NCI-H2171 (cell line): ENCODE measurements around the gene ACOT11.

Experiments used
- DNase-seq: peaks from one replicate; lab custom pipeline; 2025; lab: John Stamatoyannopoulos, UW

Gene ACOT11

DNA sequence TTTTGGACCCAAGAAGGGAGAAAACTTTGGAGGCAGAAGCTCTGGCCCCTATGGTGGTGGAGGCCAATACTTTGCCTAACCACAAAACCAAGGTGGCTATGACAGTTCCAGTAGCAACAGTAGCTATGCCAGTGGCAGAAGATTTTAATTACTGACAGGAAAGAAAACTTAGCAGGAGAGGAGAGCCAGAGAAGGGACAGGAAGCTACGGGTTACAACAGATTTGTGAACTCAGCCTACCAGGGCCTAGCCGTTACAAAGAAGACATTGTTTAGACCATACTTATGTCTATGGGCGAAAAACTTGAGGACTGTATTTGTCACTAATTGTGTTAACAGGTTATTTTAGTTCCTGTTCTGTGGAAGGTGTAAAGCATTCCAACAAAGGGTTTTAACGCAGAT lies 10.4 kb upstream of the ACOT11 start:
- DNase-seq, result no peak

DNA sequence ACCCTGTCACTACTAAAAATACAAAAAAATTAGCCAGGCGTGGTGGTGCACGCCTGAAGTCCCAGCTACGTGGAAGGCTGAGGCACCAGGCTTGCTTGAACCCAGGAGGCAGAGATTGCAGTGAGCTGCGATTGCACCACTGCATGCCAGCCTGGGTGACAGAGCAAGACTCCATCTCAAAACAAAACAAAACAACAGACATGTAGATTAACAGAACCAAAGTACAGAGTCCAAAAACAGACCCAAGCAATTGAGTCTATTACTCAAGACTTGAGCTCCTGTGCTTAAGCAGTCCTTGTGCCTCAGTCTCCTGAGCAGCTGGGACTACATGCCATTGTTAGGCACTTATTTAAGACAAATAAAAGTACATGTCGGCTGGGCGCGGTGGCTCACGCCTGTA lies 9.5 kb upstream of the ACOT11 start:
- DNase-seq, result no peak

DNA sequence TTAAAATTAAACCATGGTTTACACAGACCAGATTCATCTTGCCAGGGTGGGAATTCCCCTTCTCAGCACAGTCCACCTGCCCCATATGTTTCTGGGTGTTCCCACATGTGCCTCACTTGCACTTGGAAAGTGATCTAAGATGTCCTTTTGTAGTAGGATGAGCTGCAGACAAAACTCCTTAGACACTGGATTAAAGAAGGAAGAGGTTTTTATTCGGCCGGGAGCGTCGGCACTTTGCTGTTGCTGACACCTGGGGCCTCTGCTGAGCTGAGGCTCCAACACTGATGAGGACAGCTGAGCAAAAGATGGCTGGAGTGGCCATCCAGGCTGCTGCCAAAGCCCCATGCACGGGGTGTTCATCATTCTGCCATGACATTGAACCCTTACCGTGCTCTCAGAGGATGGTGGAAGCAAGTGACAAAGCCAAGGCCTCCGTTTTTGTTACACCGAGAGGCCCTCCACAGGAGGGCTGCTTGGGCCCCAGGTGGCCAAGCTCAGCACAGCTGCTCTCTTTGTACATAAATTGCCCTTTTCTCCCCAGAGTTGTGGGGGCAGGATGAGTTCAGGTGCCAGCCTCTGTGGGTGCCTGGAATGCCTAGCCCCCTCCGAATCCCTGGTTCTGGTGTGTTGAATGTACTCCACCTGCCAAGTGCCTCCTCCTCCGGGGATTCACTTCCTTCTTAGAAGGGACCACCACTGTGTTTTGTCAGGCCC lies 7.3 kb upstream of the ACOT11 start:
- DNase-seq, result no peak

DNA sequence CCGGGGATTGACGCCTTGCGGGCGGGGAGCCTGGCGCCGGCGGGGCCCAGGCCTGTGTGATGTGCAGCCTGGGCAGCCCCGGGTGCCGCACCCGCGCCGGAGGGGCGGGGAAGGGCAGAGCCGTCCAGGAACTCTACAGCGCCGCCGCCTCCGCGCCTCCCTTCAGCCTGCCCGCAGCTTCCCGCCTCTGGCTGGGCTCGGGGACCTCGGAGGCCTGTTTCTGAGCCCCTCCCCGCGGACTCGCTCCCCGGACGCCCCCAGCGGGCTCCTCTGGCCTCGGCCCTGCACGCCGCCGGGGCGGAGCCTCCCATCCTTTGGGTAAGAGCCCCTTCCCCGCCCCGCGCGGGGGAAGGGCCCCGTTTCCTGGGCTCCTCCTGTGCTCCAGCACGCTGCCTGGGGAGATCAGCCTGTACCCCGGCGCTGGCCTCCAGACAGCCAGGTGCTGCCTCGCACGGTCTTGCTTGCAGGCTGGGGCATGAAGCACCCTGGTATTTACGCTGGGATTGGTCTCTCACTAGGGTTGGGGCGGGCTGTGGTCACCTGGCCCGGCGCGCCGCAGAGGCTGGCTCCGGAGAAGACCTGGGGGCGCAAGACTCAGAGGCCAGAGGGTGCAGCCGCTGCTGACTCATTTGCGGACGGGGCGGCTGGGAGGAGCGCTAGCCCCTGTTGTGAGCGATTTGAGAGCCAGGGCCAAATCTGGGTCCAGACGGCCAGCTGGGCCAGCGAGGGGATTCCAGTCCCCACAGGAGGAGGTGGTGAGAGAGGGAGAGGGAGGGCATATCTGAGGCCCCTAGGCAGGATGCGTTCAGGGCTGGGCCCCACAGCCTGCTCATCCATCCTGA lies 5.7 kb upstream of the ACOT11 start:
- DNase-seq, result peak; percentile 77

DNA sequence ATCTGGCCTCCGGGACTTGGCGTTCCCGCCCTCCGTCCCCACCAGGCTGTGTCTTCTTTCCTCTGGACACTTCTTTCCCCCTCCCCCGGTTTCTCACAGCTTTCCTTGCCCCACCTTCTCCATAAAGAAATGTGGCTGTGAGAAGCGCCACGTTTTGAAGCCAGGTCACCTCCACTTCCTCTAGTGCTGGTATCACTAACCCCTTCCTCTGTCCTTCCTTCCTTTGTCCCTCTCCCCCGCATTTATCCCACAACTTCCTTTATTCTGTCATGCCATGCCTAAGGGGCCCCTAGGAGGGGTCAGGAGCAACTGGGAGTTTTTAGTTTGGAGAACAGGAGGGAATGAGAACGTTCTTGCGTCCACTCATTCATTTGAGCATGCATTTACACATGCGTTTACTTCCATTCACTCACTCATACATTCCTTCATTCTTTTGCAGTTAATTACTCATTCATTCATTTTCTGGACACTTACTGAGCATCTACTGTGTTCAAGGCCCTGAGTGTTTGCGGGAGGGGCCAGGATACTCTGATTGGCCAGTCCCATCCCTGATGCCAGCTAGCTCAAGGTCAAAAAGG lies 5.0 kb upstream of the ACOT11 start:
- no peak for DNase-seq

DNA sequence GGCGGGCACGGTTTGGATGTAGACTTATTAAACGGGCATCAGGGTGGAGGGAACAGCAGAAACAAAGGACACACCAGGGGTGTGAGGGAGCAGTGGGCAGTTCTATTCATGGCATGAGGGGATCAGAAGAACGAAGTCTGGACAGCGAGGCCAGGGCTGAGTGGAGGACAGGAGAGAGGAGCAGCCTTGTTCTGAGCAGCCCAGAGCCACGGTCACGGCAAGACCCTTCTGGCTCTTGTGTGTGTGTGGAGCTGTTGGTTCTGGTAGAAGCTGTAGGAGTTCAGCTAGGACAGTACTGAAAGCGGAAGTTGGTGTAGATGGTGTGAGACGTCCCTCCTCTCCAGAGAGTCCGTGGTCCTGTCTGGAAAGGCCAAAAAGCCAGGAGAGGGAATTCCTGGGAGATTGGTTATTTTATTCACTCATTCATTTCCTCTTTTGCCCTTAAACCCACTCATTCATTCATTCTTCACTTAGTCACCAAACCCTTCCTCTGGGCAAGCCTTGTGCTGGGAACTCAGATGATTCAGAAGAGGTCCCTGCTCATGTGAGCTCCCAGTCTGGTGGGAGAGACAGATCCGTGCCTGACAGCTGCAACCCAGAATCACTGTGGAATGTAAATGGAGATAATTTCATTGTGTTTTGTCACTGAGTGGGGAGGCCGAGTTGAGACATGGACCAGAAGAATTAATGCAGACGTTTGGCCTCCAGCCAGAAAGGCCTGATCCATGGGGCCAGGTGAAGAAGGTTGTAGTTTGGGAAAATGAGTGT lies 4.1 kb upstream of the ACOT11 start:
- no peak for DNase-seq

DNA sequence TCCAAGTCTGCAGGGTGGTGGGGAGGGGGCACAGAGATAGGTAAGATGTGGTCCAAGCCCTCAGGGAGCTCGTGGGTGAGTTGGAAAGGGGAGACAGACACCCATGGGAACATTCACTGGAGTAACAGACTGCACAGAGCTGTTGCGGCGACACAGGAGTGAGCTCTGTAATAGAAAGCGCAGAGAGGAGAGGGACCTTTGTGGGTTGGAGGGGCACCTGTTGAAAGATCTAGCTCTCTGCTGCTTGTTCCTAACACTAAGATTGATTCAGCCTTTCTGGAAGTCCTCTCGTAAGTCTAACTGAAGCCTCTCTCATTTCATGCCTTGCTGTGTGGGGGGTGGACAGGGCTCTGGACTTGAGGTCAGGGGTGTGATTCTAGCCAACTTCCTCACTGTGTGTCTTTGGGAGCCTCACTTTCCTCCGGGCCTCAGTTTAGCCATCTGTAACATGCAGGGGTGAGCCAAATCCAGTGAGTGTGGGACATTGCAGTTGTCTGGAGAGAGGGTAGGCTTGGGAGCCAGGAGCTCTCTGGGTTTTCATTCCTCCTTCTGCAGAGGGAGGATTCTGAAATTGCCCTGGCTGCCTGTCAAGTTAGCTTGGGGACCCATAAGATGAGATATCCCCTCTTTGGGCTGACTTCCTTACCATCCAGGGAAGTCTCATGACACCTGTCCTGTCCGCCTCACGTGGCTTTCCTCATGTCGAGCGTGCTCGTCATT lies 2.0 kb upstream of the ACOT11 start:
- no peak for DNase-seq

DNA sequence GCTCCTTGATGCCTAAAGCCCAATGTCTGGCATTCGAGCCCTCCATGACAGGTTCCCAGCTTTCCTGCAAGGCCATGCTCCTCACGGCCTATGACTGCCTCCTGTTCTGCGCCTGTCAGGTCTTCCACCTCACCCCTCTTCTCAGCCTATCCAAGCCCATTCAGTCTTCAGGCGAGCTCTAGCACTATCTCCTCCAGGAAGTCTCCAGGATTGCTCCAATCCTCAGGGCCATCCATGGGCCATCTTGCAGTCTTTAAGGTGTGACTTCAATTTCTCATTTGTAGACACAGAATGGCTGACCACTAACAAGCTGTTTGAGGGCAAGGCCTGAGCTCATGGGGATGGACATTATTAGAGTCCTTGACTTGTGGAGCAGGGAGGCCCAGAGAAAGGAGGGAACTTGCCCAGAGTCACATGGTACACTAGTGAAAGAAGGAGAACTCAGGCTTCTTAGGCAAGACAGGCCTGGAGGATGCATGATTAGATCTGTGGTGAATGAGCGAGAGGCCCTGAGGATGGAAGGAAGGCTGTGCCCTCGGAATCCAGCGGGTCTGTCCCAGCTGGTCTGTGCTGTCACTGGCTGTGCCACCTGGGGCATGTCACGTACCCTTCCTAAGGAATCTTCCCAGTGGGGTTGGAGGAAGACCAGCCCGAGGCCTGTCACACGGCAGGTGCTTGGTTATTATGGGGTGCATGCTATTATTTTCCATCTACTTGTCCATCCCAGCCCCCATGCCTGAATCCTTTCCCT lies 1.2 kb upstream of the ACOT11 start:
- DNase-seq, result no peak

DNA sequence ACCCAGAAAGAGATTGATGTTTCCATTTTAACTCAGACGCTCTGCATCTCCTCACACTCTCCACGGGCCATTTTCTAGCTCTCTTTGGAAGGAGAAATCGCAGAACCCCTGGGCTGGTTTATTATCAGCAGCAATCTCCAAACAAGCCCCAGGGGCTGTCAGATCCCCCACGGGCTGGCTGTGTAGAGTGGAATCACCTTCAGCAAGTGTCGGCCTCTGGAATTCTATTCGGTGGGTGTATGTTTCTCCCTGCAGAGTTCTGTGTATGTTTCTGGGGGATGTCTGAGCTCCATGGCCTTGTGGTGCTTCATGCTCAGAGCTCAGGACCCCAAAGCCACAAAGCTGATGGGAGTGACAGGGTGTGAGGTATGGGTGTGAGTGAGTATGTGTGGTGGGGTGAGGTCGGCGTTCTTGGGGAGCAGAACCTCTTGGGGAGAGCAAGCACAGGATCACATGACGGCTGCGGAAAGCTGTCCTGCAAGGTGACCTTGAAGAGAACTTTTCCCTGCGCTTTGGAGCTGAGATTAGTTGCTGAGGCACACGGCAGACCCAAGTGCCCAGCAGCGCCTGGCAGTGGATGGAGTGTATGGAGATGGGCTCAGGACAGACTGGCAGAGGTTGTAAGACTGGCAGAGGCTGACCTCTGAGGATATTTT lies 489 bp downstream of the ACOT11 start:
- no peak for DNase-seq

DNA sequence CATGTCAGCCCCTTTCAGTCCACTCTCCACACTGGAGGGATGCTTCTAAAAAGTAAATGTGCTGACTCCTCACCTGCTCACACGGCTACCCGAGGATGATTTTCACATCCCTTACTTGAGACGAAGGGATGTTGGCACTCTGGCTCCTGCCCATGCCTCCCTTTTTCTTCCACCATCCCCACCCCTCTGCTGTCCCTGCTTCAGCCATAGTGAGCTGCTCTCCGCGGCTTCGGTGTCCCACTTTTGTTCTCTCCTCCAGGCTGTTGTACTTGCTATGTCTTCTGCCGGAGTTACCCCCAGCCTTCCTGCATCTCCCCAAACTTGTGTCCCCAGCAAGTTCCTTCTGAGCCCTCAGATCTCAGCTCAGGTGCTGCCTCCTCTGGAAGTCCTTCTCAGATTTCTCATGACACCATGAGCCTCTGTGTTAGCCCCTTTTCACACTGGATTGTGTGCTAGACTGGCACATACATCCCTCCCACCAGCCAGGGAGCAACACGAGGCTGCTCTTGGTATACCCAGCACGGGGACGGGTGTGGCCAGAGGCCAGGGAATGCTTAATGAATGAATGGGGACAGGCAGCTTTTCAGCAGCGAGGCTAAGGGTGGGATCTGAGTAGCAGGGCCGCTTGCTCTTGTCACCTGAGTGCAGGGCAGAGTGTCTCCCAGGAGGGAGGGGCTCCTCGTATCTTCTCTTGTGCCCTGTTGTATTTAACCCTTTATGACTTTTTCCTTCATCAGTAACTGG lies 1.3 kb downstream of the ACOT11 start:
- DNase-seq, result no peak

DNA sequence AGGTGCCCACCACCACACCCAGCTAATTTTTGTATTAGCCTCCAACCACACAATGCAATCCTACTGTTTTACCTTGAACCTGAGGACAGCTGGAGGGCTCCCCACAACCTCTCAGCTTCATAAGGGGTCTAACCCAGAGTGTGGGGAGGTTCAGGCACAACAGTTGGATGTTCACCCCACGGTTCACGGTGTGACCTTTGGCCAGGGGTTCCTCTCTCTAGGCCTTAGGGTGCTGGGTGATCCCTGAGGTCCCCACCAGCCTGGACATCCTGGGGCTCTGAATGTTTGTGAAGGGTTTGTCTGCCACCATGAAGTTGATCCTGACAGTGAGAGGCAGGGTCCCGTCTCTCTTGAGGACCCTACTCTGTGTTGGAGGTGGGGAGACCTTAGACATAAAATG lies 3.9 kb downstream of the ACOT11 start:
- no peak for DNase-seq

DNA sequence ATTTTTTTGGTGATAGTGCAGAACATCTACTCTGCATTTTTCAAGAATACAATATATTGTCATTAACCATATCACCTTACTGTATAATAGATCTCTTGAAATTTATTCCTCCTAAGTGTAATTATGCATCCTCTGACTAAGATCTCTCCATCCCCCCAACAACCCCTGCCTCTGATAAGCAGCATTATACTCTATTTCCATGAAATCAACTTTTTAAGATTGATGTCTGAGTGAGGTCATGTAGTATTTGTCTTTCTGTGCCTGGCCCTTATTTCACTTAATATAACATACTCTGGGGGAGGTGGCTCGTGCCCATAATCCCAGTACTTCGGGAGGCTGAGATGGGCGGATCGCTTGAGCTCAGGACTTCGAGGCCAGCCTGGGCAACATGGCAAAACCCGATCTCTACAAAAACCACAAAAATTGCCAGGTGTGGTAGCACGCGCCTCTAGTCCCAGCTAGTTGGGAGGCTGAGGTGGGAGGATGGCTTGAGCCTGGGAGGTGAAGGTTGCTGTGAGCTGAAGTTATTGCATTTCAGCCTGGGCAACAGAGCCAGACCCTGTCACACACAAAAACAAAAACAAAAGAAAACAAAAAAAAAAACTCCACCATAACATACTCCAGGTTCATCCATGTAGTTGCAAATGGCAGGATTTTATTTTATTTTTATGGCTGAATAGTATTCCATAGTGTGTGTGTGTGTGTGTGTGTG lies 5.7 kb downstream of the ACOT11 start:
- no peak for DNase-seq

DNA sequence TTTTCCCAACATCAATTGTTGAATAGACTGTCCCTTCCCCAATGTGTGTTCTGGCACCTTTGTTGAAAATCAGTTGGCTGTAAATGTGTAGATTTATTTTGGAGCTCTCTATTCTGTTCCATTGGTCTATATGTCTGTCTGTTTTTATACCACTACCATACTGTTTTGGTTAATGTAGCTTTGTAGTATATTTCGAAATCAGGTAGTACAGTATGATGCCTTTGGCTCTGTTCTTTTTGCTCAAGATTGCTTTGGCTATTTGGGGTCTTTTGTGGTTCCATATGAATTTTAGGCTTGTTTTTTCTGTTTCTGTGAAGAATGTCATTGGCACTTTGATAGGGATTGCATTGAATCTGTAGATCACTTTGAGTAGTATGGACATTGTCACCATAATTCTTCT lies 8.1 kb downstream of the ACOT11 start:
- DNase-seq, result no peak

DNA sequence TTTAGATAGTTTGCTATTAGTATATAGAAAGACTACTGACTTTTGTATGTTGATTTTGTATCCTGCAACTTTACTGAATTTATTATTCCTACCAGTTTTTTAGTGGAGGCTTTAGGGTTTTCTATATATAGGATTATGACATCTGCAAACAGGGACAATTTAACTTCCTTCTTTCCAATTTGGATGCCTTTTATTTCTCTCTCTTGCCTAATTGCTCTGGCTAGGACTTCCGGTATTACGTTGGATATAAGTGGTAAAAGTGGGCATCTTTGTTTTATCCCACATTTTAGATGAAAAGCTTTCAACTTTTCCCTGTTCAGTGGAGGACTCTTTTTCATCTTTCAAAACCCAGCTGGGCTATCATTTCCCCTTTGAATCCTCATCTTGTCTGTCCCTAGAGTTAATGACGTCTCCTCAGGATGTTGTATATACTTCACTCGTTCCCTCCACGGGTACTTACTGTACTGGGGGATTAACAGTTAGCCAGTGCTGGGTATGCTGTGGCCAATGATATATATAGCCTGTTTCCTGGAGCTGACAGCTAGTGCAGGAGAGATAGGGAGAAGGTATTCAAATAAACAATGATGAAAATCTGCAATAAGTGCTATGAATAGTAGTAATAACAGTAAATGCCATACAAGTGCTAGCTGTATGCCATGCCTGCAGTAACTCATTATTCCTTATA lies 9.8 kb downstream of the ACOT11 start:
- no peak for DNase-seq

DNA sequence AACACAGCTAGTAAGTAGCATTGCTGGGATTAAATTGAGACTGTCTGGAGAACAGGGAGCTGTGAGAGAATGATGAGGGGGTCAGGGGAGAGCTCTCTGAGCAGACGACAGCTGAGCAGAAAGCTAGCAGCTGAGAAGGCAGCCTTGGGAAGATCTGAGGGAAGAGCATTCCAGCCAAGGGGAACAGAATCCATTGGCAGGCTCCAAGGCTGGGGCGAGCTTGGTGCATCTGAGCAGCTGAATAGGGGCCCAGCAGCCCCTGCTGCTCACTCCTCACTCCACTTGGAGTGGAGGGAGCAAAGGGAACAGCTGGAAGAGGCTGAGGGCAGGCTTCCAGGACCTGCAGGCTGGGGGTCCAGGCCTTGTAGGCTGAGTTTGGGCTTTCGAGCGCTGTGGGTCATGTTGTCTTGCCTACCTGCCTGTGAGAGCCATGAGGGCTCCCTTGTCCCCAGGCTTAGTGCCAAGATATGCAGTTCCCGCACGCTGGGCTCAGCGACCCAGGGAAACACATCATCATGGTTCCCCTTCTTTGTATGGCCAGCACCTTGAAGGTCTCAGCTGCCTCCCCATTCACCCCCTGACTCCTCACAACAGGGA lies 10.5 kb downstream of the ACOT11 start:
- DNase-seq, result no peak

DNA sequence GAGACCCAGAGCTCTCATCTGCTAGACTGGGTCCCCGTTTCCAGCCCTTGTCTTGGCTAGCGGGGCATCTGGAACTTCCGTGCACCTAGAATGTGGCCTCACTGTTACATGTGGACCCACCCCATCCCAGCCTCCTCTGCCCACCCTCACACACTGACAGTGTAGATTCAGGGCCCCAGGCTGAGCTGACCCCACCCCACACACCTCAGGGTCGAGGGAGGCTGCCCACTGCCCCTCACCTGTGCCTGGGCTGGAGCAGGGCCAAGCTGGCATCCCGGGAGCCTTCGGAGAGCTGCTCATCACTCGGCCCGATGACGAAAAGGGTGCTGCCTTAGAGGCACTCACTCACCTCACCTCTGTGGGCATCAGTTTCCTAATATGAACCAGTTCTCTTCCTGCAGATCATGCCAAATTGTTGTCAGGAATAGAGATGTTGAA lies 11.1 kb downstream of the ACOT11 start:
- DNase-seq, result no peak

DNA sequence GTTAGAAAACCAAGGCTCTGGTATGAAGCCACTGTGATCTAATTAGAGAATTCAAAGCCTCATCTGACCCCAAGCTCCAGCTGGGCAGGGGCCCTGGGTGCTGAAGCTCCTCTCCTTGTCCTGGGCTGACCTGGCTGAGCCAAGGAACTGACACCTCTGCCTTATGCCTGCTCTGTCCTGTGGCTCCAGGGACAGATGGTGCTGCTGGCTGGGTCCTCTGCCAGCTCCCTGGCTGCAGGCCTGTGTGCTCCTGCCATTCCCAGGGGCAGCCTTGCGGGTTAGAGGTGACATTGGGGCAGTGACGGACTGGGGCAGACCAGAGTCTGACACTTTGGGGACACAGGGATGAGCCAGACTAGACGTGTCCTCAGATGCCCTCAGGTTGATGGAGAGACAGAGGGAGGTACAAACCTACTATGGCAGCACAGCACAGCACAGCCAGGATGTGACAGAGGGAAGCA lies 11.8 kb downstream of the ACOT11 start:
- DNase-seq, result peak; percentile 15
